Measurements from ENCODE around the gene HAGH. TPM values are rescaled to one million over a fixed set of nuclear protein-coding genes. Genes with fewer than 3 reads are reported as not detected.
A peak's percentile ranks its signal among the peaks of the same experiment; 100 is the strongest.

The HAGH gene
- total RNA-seq, 4 donors from 2014 or later: 30.6 to 56.5 (median 43.4) TPM

- WGBS, 2 donors: no CpG with 5 or more reads among the region's 22 CpGs
- no peak for DNase-seq
- H3K27me3 ChIP-seq: no peaks in the 10 kb centered on the region
- H3K27ac ChIP-seq: no peak overlapping the region
- TF ChIP-seq CTCF (IDR thresholded peaks at IDR 0.05) (no peak), POLR2A (IDR thresholded peaks at IDR 0.05) (no peak)
- H3K4me3 ChIP-seq: no peak overlapping the region
- no peaks in the 10 kb centered on the region for H3K9me3 ChIP-seq
- H3K4me1 ChIP-seq: peaks cover 14 to 48% (median 19%) of the 10 kb centered on the region in 3 donors
- intact Hi-C loops (cut with DNase I): no loop called here
- peaks cover 37 to 90% (median 62%) of the 10 kb centered on the region in 3 donors for H3K36me3 ChIP-seq
These were observed 60.8 kb downstream of the HAGH start for GRCh38 chr16:1765826-1766225.

GRCh38 chr16:1764971-1765370 is 61.7 kb downstream of the HAGH start:
- Histone ChIP-seq H3K4me1 (peaks cover 8 to 40% (median 11%) of the 10 kb centered on the region in 3 donors), H3K27me3 (no peaks in the 10 kb centered on the region), H3K4me3 (no peak overlapping the region), H3K27ac (no peak overlapping the region), H3K9me3 (no peaks in the 10 kb centered on the region), H3K36me3 (peaks cover 43 to 99% (median 70%) of the 10 kb centered on the region in 3 donors)
- TF ChIP-seq CTCF (IDR thresholded peaks at IDR 0.05) (no peak), POLR2A (IDR thresholded peaks at IDR 0.05) (no peak)
- intact Hi-C loops (cut with DNase I): no loop called here
- WGBS, 2 donors: 100% methylated on average over 1 of the region's 21 CpGs
- no peak for DNase-seq

GRCh38 chr16:1763521-1764511 is 62.8 kb downstream of the HAGH start:
- intact Hi-C loops (cut with DNase I): no loop called here

GRCh38 chr16:1762879-1763520 is 63.6 kb downstream of the HAGH start:
- Histone ChIP-seq H3K9me3 (no peaks in the 10 kb centered on the region), H3K27me3 (no peaks in the 10 kb centered on the region), H3K27ac (no peak overlapping the region), H3K4me3 (no peak overlapping the region), H3K36me3 (peaks cover 38 to 100% (median 57%) of the 10 kb centered on the region in 3 donors), H3K4me1 (peaks cover 0 to 26% (median 8%) of the 10 kb centered on the region in 3 donors)
- DNase-seq: no peak
- intact Hi-C loops (cut with DNase I): no loop called here
- no peak for TF ChIP-seq CTCF (IDR thresholded peaks at IDR 0.05)
- TF ChIP-seq POLR2A (IDR thresholded peaks at IDR 0.05): no peak
- 80 to 90% methylated on average over 1 to 9 of the region's 24 CpGs for WGBS, 2 donors

More at GRCh38 chr16:1763521-1764511, 62.8 kb downstream of the HAGH start:
- DNase-seq: no peak
- peaks cover 42 to 100% (median 63%) of the 10 kb centered on the region in 3 donors for H3K36me3 ChIP-seq
- WGBS, 2 donors: 26 to 83% methylated on average over 6 of the region's 81 CpGs
- peaks cover 0 to 28% (median 8%) of the 10 kb centered on the region in 3 donors for H3K4me1 ChIP-seq
- H3K4me3 ChIP-seq: no peak overlapping the region
- H3K9me3 ChIP-seq: no peaks in the 10 kb centered on the region
- TF ChIP-seq CTCF (IDR thresholded peaks at IDR 0.05) (peak in 2 of 6 experiments; percentile 50 to 51), POLR2A (IDR thresholded peaks at IDR 0.05) (no peak)
- no peaks in the 10 kb centered on the region for H3K27me3 ChIP-seq
- H3K27ac ChIP-seq: no peak overlapping the region
